ENCODE results near the gene RNF222. TPM values are rescaled to one million over a fixed set of nuclear protein-coding genes. Genes with fewer than 3 reads are reported as not detected.

The RNF222 gene
- total and polyA plus RNA-seq, 2 of the 4 experiments (the other 2 are of a cell fraction) = not detected

DNA sequence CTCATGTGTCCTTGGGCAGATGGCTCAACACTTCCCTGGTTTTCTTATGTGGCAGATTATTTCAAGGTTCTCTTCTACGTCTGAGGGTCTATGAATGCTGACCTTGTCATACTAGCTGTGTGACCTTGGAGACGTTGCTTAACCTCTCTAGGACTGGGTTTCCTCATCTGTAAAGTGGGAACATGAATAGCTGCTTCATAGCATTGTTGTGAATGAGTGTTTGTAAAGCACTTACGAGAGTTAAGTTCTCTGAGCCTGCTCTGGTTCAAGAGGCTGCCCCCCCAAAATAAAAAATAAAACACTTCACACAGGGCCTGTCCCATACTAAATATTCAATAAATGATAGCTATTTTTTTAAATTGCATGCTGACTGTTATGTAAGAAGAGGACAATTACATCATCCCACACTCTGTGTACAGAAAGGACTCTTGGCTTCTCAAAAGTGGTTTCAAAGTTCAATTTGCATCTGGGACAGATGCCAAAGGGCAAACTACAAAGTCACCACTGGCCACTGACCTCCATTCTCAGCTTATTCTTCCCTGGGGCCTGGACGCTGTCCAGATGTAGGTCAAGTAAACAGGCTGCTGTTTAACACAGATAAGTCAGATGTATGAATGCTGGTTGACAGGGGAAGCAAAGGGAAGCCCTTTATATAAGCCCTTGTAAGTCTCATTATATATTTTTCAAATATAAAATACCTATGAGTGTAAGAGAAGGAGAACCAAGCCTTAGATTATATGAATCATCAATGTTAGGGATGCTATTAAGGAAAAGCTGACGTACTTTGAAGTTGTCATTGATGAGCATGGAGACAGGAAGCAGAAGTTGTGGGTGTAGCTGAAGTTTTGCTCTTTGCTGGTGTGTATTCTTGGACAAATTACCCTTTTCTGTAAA, 22.7 kb upstream of the RNF222 start (continued):
- TF ChIP-seq, protein P1, sequence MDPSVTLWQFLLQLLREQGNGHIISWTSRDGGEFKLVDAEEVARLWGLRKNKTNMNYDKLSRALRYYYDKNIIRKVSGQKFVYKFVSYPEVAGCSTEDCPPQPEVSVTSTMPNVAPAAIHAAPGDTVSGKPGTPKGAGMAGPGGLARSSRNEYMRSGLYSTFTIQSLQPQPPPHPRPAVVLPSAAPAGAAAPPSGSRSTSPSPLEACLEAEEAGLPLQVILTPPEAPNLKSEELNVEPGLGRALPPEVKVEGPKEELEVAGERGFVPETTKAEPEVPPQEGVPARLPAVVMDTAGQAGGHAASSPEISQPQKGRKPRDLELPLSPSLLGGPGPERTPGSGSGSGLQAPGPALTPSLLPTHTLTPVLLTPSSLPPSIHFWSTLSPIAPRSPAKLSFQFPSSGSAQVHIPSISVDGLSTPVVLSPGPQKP (IDR thresholded peaks at IDR 0.05; ENCODE audit: borderline replicate concordance, low read depth, low read length) = no peak

DNA sequence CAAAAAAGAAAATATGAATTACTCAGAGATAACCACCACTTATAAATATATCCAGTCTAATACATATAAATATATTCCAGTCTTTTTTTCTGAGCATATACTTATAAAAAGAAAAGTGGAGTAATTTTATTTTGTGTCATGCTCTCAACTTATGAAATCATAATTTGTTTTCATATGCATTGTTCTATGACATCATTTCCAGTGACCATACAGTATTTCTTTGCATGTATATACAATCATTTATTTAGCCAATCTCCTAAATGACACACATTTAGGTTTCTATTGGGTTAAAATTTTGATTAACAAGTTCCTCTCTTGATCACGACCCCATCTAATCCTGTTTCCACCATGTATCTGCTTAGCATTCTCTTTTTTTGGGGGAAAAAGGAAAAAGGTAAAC, 21.7 kb upstream of the RNF222 start:
- no peak for ATAC-seq (ENCODE audit: low read depth)
- Histone ChIP-seq H2AK5ac (ENCODE audit: low read depth, low read length) (no peak overlapping the region), H3K9me1 (ENCODE audit: insufficient read depth, low read length) (peaks cover 3% of the 10 kb centered on the region; the same call in 1 of the 2 replicates), H3K4me3 (ENCODE audit: insufficient read depth, low read depth, low read length) (no peak overlapping the region), H2AK9ac (replicated peaks; ENCODE audit: low read depth, low read length, poor library complexity) (no peak overlapping the region), H3K27me3 (ENCODE audit: control insufficient read depth, insufficient read depth, low read length) (peaks cover 13% of the 10 kb centered on the region), H3K18ac (ENCODE audit: low read depth, low read length) (no peak overlapping the region), H3K4ac (ENCODE audit: low read depth, low read length) (no peak overlapping the region), H2AFZ (replicated peaks; ENCODE audit: low read length, poor library complexity) (no peak overlapping the region), H3K4me1 (ENCODE audit: control insufficient read depth, insufficient read depth, low read length) (peaks cover 2% of the 10 kb centered on the region; the same call in 1 of the 2 replicates), H2BK120ac (ENCODE audit: low read depth, low read length) (no peak overlapping the region), H2BK5ac (ENCODE audit: low read depth, low read length, poor library complexity, severe bottlenecking) (no peak overlapping the region), H3K23ac (ENCODE audit: low read depth, low read length) (no peak overlapping the region), H4K91ac (ENCODE audit: insufficient read depth, low read depth, low read length) (no peak overlapping the region), H4K5ac (ENCODE audit: low read depth, low read length) (no peak overlapping the region), H3K36me3 (ENCODE audit: control insufficient read depth, insufficient read depth, low read length) (no peaks in the 10 kb centered on the region), H3K9me3 (ENCODE audit: control insufficient read depth, insufficient read depth, low read length) (0 out of 2 replicates have a peak, but pooled peaks cover 2% of the 10 kb centered on the region), H2BK20ac (ENCODE audit: low read depth, low read length) (no peak overlapping the region), H3K9ac (ENCODE audit: low read depth, low read length) (no peak overlapping the region), H2BK15ac (ENCODE audit: low read depth, low read length) (no peak overlapping the region), H3K56ac (ENCODE audit: extremely low read depth, insufficient read depth, low read length) (no peak overlapping the region), H3K4me2 (ENCODE audit: low read depth, low read length) (no peak overlapping the region), H4K8ac (ENCODE audit: low read depth in 2 of 2, low read length in 2 of 2) (no peak overlapping the region), H3K27ac (ENCODE audit: insufficient read depth, low read length) (no peak overlapping the region), H3K14ac (replicated peaks; ENCODE audit: low read depth, low read length) (no peak overlapping the region), H3K79me1 (ENCODE audit: low read depth in 1 of 2, low read length in 2 of 2) (no peaks in the 10 kb centered on the region), H4K20me1 (ENCODE audit: insufficient read depth, low read length) (no peaks in the 10 kb centered on the region)
- DNase-seq = no peak
- in situ Hi-C loops (cut with MboI; ENCODE audit: low sequenced_read_pairs) (loop anchor here (10.0 kb wide), 2 partner anchors 335 to 365 kb away; partner anchors contain the start of gene SPDYE4), intact Hi-C loops (cut with micrococcal nuclease) (no loop called here), dilution Hi-C loops (cut with HindIII; ENCODE audit: low sequenced_read_pairs, unreplicated experiment) (no loop called here)
- ChIA-PET CTCF (interaction anchor here (1.1 to 1.9 kb wide), 2 partner anchors 9 to 57 kb away, joined by 4 to 10 read pairs; no protein-coding TSS in a partner anchor), POLR2A (ENCODE audit: unreplicated experiment) (no interaction called here)
- WGBS, 2 experiments (ENCODE audit: extremely low coverage in 2 of 2, insufficient read length in 1 of 2) = no CpG with 5 or more reads among the region's 1 CpG
- no TSS peak for BruUV-seq (replicated peaks)
- TF ChIP-seq, protein P2, sequence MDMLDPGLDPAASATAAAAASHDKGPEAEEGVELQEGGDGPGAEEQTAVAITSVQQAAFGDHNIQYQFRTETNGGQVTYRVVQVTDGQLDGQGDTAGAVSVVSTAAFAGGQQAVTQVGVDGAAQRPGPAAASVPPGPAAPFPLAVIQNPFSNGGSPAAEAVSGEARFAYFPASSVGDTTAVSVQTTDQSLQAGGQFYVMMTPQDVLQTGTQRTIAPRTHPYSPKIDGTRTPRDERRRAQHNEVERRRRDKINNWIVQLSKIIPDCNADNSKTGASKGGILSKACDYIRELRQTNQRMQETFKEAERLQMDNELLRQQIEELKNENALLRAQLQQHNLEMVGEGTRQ (IDR thresholded peaks at IDR 0.05; ENCODE audit: low read depth, low read length) = no peak
- TF ChIP-seq MXI1 (IDR thresholded peaks at IDR 0.05; ENCODE audit: borderline replicate concordance, low read depth, low read length) = no peak
- no peak for TF ChIP-seq POLR2A (IDR thresholded peaks at IDR 0.05; ENCODE audit: low read depth, low read length)
- TF ChIP-seq CHD1 (IDR thresholded peaks at IDR 0.05; ENCODE audit: low read depth, low read length) = no peak
- TF ChIP-seq RCOR1 (IDR thresholded peaks at IDR 0.05; ENCODE audit: insufficient replicate concordance, low read length) = no peak
- no peak for TF ChIP-seq CEBPB (IDR thresholded peaks at IDR 0.05; ENCODE audit: low read depth, low read length)
- TF ChIP-seq FOS (IDR thresholded peaks at IDR 0.05; ENCODE audit: low read depth, low read length) = no peak
- TF ChIP-seq MAZ (IDR thresholded peaks at IDR 0.05; ENCODE audit: borderline replicate concordance, low read depth, low read length) = no peak
- no peak for TF ChIP-seq NFE2L2 (IDR thresholded peaks at IDR 0.05; ENCODE audit: low read depth, low read length)
- TF ChIP-seq, protein P1 (IDR thresholded peaks at IDR 0.05; ENCODE audit: borderline replicate concordance, low read depth, low read length) = no peak
- TF ChIP-seq RAD21 (IDR thresholded peaks at IDR 0.05; ENCODE audit: low read length) = no peak

Measured in IMR-90 (cell line).